Fibroblast of villous mesenchyme (primary cell): Measurements from ENCODE around the gene IRAK2. TPM values are rescaled to one million over a fixed set of nuclear protein-coding genes. Genes with fewer than 3 reads are reported as not detected.
"Not testable (repeated sequence)": the region's sequence is repeated elsewhere in the genome, so short reads cannot be mapped to it uniquely, and the experiment has no call there.

ENCODE experiments used
- DNase-seq: peaks from one replicate; pipeline ENCODE4 v3.0.0-alpha.2; 2010; ENCODE audit warnings: low read depth
- H3K4me3 ChIP-seq: 2 replicates; pipeline ENCODE4 v1.5.1; 2011; ENCODE audit warnings: low read depth, mild to moderate bottlenecking, low read length
- CTCF ChIP-seq: IDR thresholded peaks from 2 replicates; pipeline ENCODE4 v1.5.1; 2012; ENCODE audit warnings: low read depth, mild to moderate bottlenecking, low read length; ENCODE audit not compliant: insufficient read depth
- total RNA-seq: library from RNA; depleted of rRNA; stranded (reverse); fragments of >200 nt; gene quantifications from 2 replicates; pipeline ENCODE4 v1.2.3, GENCODE V29; 2012

Gene IRAK2
- total RNA-seq, 1 donor = 8.2 TPM

GRCh38 chr3:10268116-10268515 lies 103.4 kb downstream of the IRAK2 start:
- no peak overlapping the region for H3K4me3 ChIP-seq
- DNase-seq = no peak
- TF ChIP-seq CTCF = no peak

- no peak for DNase-seq
- H3K4me3 ChIP-seq = no peak overlapping the region
- no peak for TF ChIP-seq CTCF
Observed at GRCh38 chr3:10268930-10269329, 104.2 kb downstream of the IRAK2 start.

- no peak overlapping the region for H3K4me3 ChIP-seq
- no peak for TF ChIP-seq CTCF
- no peak for DNase-seq
Observed at GRCh38 chr3:10269443-10269842, 104.7 kb downstream of the IRAK2 start.

- not testable (repeated sequence) for H3K4me3 ChIP-seq, DNase-seq
Observed at GRCh38 chr3:10272476-10272875, 107.8 kb downstream of the IRAK2 start.

GRCh38 chr3:10272977-10273376 lies 108.3 kb downstream of the IRAK2 start:
- TF ChIP-seq CTCF = no peak
- DNase-seq = no peak
- no peak overlapping the region for H3K4me3 ChIP-seq

GRCh38 chr3:10273702-10274305 lies 109.1 kb downstream of the IRAK2 start:
- no peak overlapping the region for H3K4me3 ChIP-seq
- peak; percentile 41 for DNase-seq

GRCh38 chr3:10274601-10275000 lies 109.9 kb downstream of the IRAK2 start:
- no peak for TF ChIP-seq CTCF
- no peak for DNase-seq
- no peak overlapping the region for H3K4me3 ChIP-seq

More at GRCh38 chr3:10273702-10274305, 109.1 kb downstream of the IRAK2 start:
- TF ChIP-seq CTCF = no peak
